Ovary (tissue), 3 donors: ENCODE measurements around the gene RAB4A.

Source experiments
- CTCF ChIP-seq, 3 donors: fragments of 450-650 bp in 2 of 3; fragments of 200-600 bp in 1 of 3; IDR thresholded peaks; one replicate each; pipeline versions ENCODE4 v1.5.1 to v1.8.0; 2016 to 2022; ENCODE audit warnings: antibody characterized with exemption in 3 of 3, mild to moderate bottlenecking in 1 of 3
- POLR2A ChIP-seq: fragments of 450-650 bp; IDR thresholded peaks from one replicate; pipeline ENCODE4 v1.6.1; 2017; ENCODE audit warnings: antibody characterized with exemption, mild to moderate bottlenecking, moderate library complexity
- donor health status: DM: no; HTN: no; CAD: no.

- TF ChIP-seq POLR2A, result no peak
- no peak for TF ChIP-seq CTCF (IDR thresholded peaks at IDR 0.05)
Observed at GRCh38 chr1:229238231-229238630, 32.7 kb upstream of the RAB4A start.
